Colonic mucosa (tissue), 4 donors: ENCODE measurements around the gene USP7. TPM values are rescaled to one million over a fixed set of nuclear protein-coding genes. Genes with fewer than 3 reads are reported as not detected.

Experiments
- DNase-seq: peaks from one replicate; pipeline ENCODE4 v3.0.0-alpha.2; 2020
- H3K27ac ChIP-seq: fragments of 200-600 bp; one replicate; pipeline ENCODE4 v1.8.0; 2021
- H3K27me3 ChIP-seq: fragments of 200-600 bp; one replicate; pipeline ENCODE4 v1.8.0; 2021
- H3K36me3 ChIP-seq: fragments of 200-600 bp; one replicate; pipeline ENCODE4 v1.8.0; 2021
- H3K4me1 ChIP-seq: fragments of 200-600 bp; one replicate; pipeline ENCODE4 v1.8.0; 2021; ENCODE audit warnings: mild to moderate bottlenecking
- H3K4me3 ChIP-seq: fragments of 200-600 bp; one replicate; pipeline ENCODE4 v1.8.0; 2021
- H3K9ac ChIP-seq, 2 donors: one replicate each; pipeline ENCODE4 v1.7.0; 2013; ENCODE audit warnings: control low read depth in 2 of 2, low read depth in 2 of 2, low read length in 2 of 2
- H3K9me3 ChIP-seq: fragments of 200-600 bp; one replicate; pipeline ENCODE4 v1.8.0; 2021
- CTCF ChIP-seq: fragments of 200-600 bp; IDR thresholded peaks from one replicate; pipeline ENCODE4 v1.8.0; 2022; ENCODE audit warnings: antibody characterized with exemption, mild to moderate bottlenecking
- intact Hi-C: fragments of 100-400 bp; cut with DNase I; formaldehyde crosslinking; loops from one replicate; pipeline ENCODE4 v1.14.1; 2022
- total RNA-seq, 2 donors: library from RNA; stranded (reverse); fragmentation: NEBNext Ultra II Directional in 1 of 2; extraction: Animal tissue kit (Norgen Biotek cat#: 25700) in 1 of 2; gene quantifications; one replicate each; pipeline ENCODE4 v1.2.1, GENCODE V29; 2021
- donor health status: healthy.
- donor health status: DM: no; HTN: no; CAD: no.
- donor health status: DM: no; HTN: no; CAD: no.

The USP7 gene
- total RNA-seq, 2 donors from 2014 or later, result 147 to 176 TPM

DNA sequence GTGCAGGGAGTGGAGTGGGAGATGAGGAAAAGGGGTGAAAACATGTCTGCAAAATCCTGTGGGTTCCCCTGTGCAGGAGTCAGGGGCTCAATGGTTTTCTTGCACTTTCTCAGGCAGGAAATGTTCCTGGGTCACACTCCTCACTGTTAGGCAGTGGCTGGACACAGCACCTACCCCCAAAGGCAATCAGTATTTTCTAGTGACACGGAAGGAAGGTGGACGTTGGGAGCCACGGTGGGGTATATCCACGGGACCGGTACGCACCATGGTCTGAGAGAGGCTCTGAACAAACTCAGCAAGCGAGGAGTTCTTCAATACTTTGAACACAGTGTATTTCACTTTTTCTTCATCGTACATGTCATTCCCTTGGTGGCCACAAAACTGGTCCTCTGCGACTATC is 60.7 kb downstream of the USP7 start:
- Histone ChIP-seq H3K36me3 (peaks cover 69% of the 10 kb centered on the region), H3K27me3 (no peaks in the 10 kb centered on the region), H3K9me3 (no peaks in the 10 kb centered on the region), H3K27ac (no peak overlapping the region), H3K4me1 (no peaks in the 10 kb centered on the region), H3K9ac (no peak overlapping the region), H3K4me3 (no peak overlapping the region)
- no peak for TF ChIP-seq CTCF
- DNase-seq, result no peak
- intact Hi-C loops, result no loop called here

GRCh38 chr16:8901320-8901861 is 62.3 kb downstream of the USP7 start:
- Histone ChIP-seq H3K4me3 (no peak overlapping the region), H3K9me3 (no peaks in the 10 kb centered on the region), H3K36me3 (peaks cover 75% of the 10 kb centered on the region), H3K27ac (no peak overlapping the region), H3K4me1 (no peaks in the 10 kb centered on the region), H3K27me3 (no peaks in the 10 kb centered on the region), H3K9ac (no peak overlapping the region)
- intact Hi-C loops, result no loop called here
- no peak for DNase-seq
- no peak for TF ChIP-seq CTCF

- TF ChIP-seq CTCF, result no peak
- no peak overlapping the region for H3K4me3 ChIP-seq
- intact Hi-C loops, result no loop called here
Observed at GRCh38 chr16:8900343-8900742, 63.4 kb downstream of the USP7 start.

DNA sequence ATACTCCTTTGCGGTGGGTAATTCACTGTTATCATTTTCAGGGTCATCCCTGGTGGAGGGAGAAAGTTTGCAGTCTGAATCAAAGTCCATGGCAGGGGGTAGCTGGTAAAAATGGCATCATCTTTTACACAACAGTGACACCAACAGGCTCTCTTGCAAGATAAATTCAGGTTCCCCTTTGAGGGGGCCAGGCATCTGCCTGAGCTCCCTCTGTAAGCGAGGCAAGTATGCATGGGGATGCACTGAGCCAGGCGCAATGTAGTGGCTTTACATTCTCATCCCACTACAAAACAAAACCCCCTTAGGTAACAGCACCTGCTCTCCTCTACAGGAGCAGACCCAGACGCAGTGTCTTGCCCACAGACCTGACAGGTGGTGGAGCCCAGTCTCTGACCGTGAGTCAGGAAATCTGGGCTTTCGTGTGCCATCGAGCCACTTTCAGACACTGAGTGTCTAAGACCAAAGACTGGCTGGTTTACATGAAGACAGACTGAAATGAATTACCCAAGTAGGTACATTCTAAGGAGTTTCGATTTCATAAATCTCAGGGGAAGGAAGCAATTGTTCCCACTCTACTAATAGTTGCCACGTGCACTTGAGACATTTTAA is 63.9 kb downstream of the USP7 start:
- no peak overlapping the region for H3K27ac ChIP-seq
- no peaks in the 10 kb centered on the region for H3K27me3 ChIP-seq
- DNase-seq, result no peak
- H3K9ac ChIP-seq, result no peak overlapping the region
- TF ChIP-seq CTCF, result no peak
- H3K36me3 ChIP-seq, result peaks cover 79% of the 10 kb centered on the region
- H3K4me1 ChIP-seq, result no peaks in the 10 kb centered on the region
- H3K9me3 ChIP-seq, result no peaks in the 10 kb centered on the region
- intact Hi-C loops, result no loop called here
- H3K4me3 ChIP-seq, result no peak overlapping the region

More at GRCh38 chr16:8900343-8900742, 63.4 kb downstream of the USP7 start:
- H3K4me1 ChIP-seq, result no peaks in the 10 kb centered on the region
- H3K9me3 ChIP-seq, result no peaks in the 10 kb centered on the region
- H3K27ac ChIP-seq, result no peak overlapping the region
- H3K27me3 ChIP-seq, result no peaks in the 10 kb centered on the region
- H3K36me3 ChIP-seq, result peaks cover 77% of the 10 kb centered on the region
- H3K9ac ChIP-seq, result no peak overlapping the region
- DNase-seq, result no peak

DNA sequence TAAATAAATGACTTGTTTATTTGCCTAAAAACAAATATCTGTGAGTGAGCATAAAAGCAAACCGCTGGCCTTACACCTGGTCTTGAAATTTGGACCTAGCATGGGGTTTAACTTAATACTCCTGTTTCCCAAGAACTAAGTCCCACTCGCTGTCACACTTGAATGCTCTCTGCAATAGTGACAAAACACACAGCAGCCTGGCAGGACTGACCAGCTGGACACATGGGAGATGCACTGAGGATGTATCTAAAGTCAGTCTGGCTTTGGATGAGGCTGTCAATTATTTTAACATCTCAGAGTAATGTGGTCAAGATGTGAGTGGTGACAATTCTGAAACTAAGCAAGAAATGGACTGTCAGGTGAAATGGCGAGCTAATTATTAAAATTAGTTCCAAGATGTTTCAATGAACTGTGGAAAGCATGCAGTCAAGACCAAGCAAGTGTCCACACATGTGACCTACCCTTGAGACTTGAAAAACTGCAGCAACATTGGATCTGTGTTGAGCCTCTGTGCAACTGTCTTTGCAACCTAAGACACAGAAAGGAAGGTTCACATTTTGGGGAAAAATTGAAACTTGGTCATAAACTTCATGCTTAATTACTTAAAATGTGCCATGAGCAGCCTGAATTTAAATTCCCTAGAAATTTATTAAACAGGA is 64.9 kb downstream of the USP7 start:
- Histone ChIP-seq H3K4me1 (no peaks in the 10 kb centered on the region), H3K9ac (no peak overlapping the region), H3K36me3 (peaks cover 74% of the 10 kb centered on the region), H3K9me3 (no peaks in the 10 kb centered on the region), H3K27me3 (no peaks in the 10 kb centered on the region), H3K4me3 (no peak overlapping the region), H3K27ac (no peak overlapping the region)
- no peak for TF ChIP-seq CTCF
- intact Hi-C loops, result no loop called here
- DNase-seq, result no peak
